Measurements from ENCODE around the gene SRP54.
A peak's percentile ranks its signal among the peaks of the same experiment; 100 is the strongest.
"Not testable (repeated sequence)": the region's sequence is repeated elsewhere in the genome, so short reads cannot be mapped to it uniquely, and the experiment has no call there.

Gene SRP54

DNA sequence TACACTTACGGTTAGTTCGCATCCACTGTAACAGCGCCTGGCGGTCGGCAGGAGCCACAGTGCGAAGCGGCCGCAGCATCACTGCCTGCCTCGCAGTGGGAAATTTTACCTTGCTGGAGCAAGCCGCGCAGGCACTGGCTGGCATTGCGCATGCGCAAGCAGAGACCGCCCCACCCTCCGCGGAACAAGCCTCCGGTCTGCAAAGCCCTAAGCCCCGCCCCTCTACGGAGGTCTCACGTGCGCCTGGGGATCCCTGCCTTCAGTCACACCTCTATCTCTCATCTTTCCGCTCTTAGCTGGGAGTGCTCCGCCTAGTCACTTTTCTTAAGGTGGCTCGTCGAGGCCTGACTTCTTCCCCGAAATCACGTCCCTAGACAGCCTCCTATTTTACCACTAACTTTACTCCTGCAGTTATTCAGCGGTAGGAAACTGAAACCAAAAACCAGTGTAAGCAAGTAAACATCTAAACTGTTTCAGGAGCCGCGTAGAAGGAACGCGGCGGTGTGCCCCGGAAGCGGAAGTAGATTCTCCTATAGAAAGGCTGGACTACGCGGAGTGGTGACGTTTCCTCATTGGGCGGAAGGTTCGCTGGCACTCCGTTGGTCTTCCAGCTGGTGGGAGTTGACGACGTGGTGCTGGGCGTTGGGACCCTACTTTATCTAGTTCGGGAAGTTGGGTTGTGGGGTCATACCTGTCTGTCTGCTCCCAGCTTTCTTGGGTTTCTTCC, at the start of gene SRP54:
Gene SRP54, plus strand, starts transcription at position 572 of the 727 bp plus-strand sequence. CDS start 13,718 bp downstream, outside the sequence.
- peak; percentile 100 for DNase-seq

DNA sequence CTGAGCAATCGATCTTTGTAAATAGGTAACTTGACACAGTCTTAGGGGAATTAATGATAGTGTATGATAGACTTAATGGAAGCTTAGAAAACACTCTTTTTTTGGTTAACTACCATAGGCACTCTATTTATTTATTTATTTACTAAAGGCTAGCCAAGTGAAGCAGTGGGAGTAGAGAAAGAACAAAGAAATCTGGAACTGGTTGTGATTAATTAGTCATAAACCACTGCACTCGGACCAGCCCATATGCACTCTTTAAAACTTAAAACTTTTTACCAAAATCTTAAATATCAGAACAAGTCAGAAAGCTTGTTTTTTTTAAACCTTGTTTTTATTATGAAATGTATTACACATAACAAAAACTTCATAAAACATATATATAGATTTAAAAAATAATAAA, 49.5 kb upstream of the SRP54 start:
- no peak for DNase-seq

DNA sequence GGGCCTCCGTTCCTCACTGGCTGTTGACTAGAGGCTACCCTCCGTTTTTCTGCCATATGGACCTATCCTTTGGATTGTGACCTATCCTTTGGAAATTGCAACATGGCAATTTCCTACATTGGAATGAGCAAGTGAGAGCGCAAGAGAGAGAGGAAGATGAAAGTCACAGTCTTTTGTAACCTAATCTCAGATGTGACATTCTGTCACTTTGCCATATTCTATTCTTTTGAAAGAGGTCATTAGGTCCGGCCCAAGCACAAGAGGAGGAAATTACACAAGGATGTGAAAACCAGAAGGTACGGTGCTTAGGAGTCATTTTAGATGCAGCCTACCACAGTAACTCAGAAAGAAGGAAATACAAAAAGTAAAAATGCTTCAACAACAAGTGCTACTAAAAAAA, 47.3 kb upstream of the SRP54 start:
- no peak for DNase-seq

DNA sequence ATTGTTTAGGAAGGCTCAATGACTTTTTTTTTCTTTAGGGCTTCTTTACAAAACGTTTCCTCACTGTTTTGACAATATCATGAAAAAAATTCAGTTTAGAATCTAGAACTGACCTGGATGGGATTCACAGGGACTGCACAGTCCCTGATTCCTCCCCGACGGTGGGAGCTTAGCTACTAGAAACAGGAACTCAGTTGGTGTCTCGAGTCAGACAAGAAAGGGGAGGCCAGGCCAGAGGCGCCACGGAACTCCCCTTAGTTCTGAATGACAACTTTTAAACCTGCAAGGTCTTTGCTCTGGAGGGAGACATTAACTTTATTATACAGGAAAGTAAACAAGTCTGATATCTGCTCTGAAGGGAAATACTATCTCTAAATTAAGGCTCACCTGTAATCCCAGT, 45.4 kb upstream of the SRP54 start:
- DNase-seq: no peak

DNA sequence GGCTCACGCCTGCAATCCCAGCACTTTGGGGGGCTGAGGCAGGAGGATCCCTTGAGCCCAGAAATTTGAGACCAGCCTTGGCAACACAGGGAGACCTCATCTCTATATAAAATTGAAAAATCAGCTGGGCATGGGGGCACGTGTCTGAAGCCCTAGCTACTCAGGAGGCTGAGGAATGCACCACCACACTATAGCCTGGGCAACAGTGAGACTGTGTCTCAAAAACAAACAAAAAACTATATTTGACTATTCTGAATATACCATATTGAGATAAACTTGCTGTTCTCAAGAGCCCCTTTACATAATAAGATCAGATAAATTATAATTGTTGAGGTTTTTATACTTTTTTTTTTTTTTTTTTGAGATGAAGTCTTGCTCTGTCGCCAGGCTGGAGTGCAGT, 44.9 kb upstream of the SRP54 start:
- DNase-seq: no peak

DNA sequence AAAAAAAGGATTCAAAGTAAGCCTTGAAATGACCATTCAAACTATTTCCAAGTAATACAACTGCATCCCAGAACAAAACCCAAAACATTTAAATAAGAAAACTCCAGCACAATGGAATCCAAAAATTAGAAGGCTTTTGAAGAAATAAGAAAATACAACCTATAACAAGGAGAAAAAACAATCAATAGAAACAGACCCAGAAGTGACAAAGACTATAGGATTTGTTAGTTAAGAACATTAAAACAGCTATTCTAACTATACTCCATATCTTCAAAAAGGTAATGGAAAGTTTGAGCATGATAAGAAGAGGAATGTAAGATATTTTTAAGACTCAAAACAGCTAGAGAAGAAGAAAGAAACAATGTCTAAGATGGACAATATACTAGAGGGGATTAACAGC, 39.3 kb upstream of the SRP54 start:
- no peak for DNase-seq

DNA sequence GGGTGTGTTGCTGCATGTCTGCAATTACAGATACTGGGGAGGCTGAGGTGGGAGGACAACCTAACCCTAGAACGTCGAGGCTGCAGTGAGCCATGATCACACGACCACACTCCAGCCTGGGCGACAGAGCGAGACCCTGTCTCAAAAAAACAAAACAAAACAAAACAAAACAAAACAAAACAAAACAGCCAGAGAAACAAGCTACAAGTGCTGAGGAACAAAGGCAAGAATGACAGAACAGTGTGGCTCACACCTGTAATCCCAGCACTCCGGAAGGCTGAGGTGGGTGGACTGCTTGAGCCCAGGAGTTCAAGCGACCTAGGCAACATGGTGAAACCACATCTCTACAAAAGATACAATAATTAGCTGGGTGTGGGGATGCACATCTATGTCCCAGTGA, 38.0 kb upstream of the SRP54 start:
- DNase-seq: no peak

DNA sequence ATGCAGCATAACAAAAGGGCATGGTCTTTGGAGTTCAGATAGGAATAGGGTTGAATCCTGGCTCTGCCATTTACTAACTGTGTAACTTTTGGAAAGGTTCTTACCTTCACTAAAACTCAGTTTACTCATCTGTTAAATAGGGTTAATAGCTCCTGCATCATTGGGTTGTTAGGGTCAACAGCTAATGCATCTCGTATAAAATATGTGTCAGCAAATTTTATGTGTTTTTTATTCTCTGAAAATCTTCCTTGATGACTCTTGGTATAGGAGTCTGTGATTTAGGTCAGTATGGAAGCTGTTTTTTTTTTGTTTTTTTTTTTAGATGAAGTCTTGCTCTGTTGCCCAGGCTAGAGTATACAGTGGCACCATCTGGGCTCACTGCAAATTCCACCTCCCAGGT, 36.1 kb upstream of the SRP54 start:
- DNase-seq: no peak

DNA sequence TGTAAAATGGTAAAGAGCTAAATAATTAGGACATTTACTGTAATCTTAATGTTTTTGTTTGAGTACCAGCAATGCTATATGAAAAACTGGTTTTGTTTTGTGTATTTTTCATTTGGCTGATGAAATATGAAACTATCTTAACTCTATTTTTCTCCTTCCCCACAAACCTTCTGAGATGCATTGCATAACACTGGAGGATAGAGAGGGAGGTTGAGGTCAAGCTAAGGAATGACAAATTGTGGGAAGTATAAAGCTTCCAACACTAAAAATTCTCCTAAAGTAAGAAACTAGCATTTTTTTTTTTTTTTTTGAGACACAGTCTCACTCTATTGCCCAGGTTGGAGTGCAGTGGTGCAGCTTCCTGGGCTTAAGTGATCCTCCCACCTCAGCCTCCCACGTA, 31.5 kb upstream of the SRP54 start:
- no peak for DNase-seq

DNA sequence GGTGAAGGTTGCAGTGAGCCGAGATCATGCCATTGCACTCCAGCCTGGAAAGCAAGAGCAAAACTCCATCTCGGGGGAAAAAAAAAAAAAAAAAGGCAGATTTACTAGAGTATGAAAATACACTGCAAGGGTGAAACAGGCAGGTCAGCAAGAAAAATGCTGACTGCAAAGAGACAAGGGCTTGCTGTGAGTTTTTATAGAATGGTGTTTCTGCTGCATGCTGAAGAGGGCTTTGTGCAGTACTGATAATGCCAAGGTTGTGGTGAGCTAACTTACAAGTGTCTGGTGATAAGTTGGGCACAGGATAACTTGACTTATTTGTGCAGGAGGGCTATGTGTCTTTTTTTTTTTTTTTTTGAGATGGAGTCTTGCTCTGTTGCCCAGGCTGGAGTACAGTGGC, 25.9 kb upstream of the SRP54 start:
- no peak for DNase-seq

DNA sequence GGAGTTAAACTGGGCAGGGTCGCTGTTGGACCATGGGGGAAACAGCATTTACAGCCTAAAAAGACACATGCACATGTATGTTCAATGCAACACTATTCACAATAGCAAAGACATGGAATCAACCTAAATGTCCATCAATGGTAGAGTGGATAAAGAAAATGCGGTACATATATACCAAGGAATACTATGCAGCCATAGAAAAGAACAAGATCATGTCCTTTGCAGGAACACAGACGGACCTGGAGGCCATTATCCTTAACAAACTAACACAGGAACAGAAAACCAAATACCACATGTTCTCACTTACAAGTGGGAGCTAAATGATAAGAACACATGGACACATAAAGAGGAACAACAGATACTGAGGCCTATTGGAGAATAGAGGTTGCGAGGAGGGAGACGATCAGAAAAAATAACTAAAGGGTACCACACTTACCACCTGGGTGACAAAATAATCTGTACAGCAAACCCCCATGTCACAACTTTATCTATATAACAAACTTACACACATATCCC, 25.0 kb upstream of the SRP54 start:
- DNase-seq: no peak

DNA sequence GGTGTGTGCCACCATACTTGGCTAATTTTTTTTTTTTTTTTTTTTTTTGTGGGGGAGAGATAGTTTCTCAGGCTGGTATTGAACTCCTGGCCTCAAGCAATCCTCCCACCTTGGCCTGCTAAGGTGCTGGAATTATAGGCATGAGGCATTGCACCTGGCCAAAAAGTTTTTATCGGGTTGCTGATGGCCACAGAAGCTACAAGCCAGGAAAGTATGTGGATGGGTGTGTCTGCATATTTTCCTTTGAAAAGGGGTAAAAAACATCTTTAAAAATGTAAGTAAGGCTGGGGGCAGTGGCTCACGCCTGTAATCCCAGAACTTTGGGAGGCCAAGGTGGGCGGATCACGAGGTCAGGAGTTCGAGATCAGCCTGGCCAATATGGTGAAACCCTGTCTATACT, 20.7 kb upstream of the SRP54 start:
- DNase-seq: not testable (repeated sequence)

DNA sequence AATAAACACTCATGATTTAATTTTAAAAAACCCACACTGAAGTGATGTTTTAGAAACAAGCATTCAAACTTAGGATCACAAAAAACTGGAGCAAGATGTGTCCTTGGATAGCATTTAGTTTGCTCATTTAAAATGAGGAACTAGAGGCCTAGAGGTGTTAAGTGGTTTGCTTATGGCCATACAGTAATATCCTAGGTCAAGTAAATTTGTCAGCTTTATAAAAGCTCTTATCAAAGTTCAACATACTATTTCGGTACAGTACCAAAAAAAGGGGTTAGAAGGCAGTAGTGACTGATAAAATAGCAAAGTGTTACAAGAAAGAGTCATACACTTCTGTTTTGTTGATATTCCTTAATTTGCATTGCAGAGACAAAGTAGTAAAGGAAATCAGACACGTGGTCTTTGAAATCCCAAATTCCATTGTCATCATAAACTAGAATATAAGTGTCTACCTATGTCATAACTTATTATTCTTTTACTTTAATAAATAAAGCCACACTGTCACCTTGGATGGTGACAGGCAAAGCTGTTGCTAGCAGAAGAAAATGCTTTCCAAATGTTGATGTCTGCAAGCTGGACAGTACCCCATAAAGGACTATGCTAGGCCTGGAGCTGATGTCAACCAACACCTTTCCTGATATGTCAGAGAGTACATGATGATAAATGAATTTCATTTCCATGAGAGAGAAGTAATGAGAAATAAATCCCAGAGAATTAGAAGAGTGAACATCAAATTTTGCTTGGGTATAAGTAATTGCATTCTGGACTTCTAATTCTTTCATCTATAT, 17.6 kb upstream of the SRP54 start:
- no peak for DNase-seq

DNA sequence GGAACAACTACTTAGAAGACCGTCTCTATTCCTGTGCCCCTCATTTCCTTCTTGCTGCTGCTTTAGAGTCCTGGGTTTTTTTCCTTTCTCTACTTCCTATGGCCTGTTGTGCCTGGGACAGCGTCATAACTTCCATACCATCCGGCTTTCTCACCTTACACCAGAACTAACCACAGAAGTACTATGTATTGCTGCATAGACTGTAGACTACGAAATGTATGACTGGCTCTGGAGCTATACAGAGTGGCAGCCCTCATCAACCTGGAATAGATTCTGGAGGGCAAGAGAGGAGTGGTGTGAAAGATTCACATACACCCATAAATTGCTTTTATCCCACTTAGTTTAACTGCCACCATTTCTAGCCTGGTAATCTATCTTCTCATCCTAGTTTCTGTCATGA, 16.9 kb upstream of the SRP54 start:
- no peak for DNase-seq

DNA sequence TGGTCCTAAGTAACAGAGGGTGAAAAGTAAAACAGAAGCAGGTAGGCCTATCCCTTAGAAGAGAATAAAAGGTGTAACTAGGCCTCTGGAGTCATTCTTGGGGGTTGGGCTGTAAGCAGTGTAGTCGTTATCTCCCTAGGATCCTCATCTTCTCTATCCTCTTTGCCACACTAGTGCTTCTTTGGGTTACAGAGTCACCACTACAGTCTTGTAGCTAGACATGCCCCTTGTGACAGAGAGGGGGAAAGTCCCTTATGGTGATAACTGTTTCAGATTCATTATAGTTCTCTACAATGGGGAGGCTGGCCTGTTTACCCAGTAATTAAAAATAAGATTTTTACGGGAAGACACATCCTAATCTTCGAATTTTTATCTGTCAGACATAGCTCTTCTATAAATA, 16.4 kb upstream of the SRP54 start:
- DNase-seq: no peak

DNA sequence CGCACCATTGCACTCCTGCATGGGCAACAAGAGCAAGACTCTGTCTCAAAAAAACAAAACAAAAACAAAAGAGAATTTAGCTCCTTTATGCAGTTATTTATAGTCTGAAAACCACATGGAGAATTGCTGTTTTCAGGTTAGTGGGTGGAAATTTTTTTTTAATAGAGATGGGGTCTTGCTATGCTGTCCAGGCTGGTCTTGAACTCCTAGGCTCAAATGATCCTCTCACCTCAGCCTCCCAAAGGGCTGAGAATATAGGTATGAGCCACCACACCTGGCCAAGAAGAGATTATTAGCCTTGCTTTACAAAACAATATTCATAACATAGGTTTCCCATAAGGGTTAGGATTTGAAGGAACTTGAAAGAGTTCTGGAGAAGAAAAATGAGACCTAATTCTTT, 12.1 kb upstream of the SRP54 start:
- no peak for DNase-seq

DNA sequence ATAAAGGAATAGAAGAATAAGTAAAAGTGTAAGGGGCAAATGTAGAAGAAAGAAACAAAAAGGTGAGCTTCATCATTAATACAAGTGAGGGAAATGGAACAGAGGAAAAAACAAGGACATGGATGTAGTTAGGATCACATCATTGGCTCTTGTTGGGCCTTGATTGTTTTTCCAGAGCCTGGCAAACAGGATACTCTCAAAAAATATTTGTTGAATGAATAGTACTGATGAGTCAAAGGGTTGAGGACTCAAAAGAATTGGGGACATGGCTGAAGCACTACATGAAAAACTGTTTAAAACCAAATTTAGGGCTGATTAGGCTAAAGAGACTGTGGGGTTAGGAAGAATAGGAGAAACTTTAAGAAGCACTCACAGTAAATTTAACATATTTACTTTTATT, 11.4 kb upstream of the SRP54 start:
- no peak for DNase-seq

DNA sequence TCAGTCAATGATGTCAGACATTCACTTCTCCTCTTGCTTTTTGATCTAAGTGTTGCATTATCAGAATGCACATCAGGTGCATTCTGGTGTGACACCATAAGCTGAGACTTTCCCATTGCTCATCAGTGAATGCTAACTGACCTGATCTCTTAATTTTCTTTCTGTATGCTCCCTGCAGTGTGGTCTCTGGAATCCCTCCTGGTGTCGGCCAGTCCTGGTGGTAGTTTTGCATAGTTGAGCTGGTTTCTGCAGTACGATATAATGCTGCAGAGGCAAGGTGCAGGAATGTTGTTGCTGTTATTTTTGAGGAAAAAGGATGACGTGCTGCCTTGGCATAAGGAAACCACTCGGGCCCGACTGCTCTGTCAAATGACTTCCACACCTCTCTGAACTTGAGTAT, 11.0 kb upstream of the SRP54 start:
- DNase-seq: no peak

DNA sequence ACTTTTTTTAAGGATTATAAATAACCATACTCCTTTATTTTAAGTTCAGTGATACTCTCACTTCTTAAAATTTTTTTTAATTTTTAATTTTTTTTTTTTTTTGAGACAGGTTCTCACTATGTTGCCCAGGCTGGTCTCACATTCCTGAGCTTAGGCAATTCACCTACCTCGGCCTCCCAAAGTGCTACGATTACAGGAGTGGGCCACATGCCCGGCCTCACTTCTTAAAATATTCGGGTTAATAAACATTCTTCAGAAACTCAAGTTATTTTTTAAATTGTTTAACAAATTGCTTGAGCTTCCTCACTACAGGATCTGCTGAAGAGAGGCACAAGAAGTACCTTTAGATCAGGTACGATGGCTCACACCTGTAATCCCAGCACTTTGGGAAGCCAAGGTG, 4.3 kb upstream of the SRP54 start:
- no peak for DNase-seq

DNA sequence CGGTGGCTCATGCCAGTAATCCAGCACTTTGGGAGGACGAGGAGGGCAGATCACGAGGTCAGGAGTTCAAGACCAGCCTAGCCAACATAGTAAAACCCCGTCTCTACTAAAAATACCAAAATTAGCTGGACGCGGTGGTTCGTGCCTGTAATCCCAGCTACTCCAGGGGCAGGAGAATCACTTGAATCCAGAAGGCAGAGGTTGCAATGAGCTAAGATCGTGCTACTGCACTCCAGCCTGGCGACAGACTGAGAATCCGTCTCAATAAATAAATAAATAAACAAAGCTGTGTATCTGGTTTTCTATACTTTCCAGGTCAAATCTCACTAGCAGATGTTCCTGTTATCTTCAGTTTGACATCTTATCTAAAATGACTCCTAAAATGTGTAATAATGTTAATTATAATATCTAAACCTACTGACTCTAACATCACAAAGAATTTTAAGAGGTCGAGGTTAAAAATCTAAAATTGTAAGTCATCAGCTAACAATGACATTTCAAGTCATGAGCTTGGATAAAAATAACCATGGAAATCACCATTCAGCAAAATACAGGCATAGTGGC, 2.4 kb upstream of the SRP54 start:
- no peak for DNase-seq

DNA sequence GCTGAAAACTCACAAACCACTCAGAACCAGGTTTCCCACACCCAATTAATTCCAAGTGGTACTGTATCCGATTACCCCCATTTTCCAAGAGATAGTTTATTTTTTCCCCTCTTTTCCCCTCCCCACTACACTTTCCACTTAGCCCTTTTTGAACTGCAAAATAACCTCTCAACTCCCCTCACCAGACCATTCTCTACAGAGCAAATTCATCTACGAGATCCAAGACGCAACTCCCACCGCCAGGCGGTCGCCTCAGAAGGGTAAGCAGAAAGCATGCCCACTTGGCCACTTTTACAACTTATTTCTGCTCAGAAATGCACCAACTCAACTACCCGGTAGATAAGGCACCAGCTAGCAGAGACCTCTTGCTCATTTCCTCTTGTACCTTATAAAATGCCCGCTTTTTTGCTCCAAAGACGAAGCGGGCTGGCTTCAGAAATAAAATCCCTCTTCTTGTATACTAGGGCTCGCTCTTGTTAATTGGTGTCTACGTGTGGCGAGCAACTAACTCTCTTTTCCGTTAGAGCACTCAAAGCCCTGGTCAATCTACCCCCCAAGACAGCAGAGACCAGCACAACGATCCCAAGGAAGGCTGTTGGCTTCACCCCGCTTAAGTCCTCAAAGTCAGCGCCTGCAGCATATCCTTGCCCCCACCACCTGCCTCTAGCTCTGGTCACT, 910 bp upstream of the SRP54 start:
- DNase-seq: peak; percentile 42

DNA sequence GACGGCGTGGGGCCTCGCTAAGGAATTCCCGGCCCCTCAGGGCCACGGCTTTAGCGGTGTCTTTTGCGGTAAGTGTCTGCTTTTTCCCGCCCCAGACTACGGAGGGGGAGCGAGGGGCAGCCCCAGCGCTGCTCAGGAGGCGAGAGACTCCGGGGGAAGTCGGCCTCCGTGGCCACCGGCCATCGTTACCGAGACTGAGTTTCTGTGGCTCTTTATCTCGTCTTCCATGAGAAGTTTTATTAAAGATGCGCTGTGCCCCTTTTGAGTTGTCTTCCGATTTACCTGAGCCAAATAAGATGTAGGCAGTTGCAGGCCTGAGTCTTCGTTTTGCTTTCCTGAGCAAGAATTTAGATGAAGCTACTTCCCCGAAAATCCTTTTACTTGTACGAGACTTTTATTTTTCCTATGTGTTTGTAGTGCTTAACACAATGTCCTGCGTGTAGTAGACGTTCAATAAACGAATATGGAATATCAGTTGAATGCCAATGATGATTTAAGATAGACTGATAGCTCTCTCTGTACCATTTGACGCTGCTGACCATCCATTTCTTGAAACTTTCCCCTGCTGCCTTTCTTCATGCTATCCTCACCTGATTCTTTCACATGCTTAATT, 462 bp downstream of the SRP54 start:
- DNase-seq: no peak

DNA sequence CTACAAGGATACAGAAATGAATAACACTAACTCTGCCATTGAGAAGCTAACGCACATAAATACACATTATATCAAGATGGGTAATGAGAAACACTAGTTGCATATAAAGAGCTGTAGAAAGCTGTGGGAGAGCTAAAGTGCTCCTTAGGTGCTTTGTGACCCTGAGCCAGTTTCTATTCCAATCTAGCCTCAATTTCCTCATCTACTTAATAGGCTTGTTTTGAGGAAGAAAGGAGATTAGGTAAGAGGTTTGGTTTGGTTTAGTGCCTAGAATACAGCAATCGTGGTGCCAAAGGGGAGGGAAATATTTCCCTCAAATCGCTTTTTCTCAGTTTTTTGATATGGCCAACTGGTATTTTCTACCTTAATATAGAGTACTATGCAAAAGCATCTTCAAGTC, 994 bp downstream of the SRP54 start:
- no peak for DNase-seq

All from CD4-positive, alpha-beta T cell treated with Interleukin-17A for 4 hours (primary cell).